Measurements from ENCODE around the gene DNAJC13.

The DNAJC13 gene

GRCh38 chr3:132444383-132444782 is 27.1 kb downstream of the DNAJC13 start:
- ATAC-seq, result no peak
- no peak for TF ChIP-seq PPARA (CRISPR knock-in tag; IDR thresholded peaks at IDR 0.05; ENCODE audit: borderline replicate concordance)
- TF ChIP-seq CSRNP3 (CRISPR knock-in tag; IDR thresholded peaks at IDR 0.05), result no peak
- no peak for TF ChIP-seq ISL1 (CRISPR knock-in tag; IDR thresholded peaks at IDR 0.05)
- TF ChIP-seq BACH2 (CRISPR knock-in tag; IDR thresholded peaks at IDR 0.05; ENCODE audit: borderline replicate concordance), result no peak
- no peak for TF ChIP-seq CREB5 (CRISPR knock-in tag; IDR thresholded peaks at IDR 0.05; ENCODE audit: low read depth)
- TF ChIP-seq OSR1 (CRISPR knock-in tag; IDR thresholded peaks at IDR 0.05), result no peak
- no peak for TF ChIP-seq ZFP3 (CRISPR knock-in tag; IDR thresholded peaks at IDR 0.05)
- TF ChIP-seq ARNTL (CRISPR knock-in tag; IDR thresholded peaks at IDR 0.05; ENCODE audit: borderline replicate concordance, low read depth), result no peak

DNA sequence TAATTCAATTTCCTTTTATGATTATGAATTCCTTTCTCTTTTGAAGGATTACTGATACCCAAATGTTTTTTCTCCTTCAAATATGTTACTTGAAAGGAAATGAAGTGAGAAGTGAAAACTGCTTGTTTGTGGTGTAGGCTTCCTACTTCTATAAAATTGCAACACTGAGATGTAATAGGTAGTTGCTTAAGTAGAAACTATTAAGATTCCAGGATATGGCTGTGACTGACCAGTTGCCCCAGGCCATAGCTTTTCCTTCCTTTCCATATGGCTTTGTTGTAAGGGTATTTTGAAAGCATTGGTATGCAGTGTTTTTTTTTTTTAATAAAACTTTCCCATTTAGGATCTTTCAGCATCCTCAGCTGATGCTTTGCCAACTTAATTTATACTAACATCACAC is 28.5 kb downstream of the DNAJC13 start:
- ATAC-seq, result no peak
- TF ChIP-seq TOX (CRISPR knock-in tag; IDR thresholded peaks at IDR 0.05; ENCODE audit: borderline replicate concordance), result no peak
- no peak for TF ChIP-seq ZC3H10 (CRISPR knock-in tag; IDR thresholded peaks at IDR 0.05)
- peak; percentile 43; the same call in 1 of the 2 replicates for TF ChIP-seq ISL1 (CRISPR knock-in tag; IDR thresholded peaks at IDR 0.05)
- no peak for TF ChIP-seq BACH2 (CRISPR knock-in tag; IDR thresholded peaks at IDR 0.05; ENCODE audit: borderline replicate concordance)

GRCh38 chr3:132448216-132448961 is 31.1 kb downstream of the DNAJC13 start:
- TF ChIP-seq BACH2 (CRISPR knock-in tag; IDR thresholded peaks at IDR 0.05; ENCODE audit: borderline replicate concordance) (no peak), ISL1 (CRISPR knock-in tag; IDR thresholded peaks at IDR 0.05) (peak; percentile 39; the same call in 1 of the 2 replicates)
- TF ChIP-seq, protein P1, sequence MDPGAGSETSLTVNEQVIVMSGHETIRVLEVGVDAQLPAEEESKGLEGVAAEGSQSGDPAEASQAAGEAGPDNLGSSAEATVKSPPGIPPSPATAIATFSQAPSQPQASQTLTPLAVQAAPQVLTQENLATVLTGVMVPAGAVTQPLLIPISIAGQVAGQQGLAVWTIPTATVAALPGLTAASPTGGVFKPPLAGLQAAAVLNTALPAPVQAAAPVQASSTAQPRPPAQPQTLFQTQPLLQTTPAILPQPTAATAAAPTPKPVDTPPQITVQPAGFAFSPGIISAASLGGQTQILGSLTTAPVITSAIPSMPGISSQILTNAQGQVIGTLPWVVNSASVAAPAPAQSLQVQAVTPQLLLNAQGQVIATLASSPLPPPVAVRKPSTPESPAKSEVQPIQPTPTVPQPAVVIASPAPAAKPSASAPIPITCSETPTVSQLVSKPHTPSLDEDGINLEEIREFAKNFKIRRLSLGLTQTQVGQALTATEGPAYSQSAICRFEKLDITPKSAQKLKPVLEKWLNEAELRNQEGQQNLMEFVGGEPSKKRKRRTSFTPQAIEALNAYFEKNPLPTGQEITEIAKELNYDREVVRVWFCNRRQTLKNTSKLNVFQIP (CRISPR knock-in tag; IDR thresholded peaks at IDR 0.05; ENCODE audit: borderline replicate concordance, low read depth), result 0 out of 2 replicates have a peak, but pooled peaks have one; percentile 11
- peak; percentile 96 for ATAC-seq

DNA sequence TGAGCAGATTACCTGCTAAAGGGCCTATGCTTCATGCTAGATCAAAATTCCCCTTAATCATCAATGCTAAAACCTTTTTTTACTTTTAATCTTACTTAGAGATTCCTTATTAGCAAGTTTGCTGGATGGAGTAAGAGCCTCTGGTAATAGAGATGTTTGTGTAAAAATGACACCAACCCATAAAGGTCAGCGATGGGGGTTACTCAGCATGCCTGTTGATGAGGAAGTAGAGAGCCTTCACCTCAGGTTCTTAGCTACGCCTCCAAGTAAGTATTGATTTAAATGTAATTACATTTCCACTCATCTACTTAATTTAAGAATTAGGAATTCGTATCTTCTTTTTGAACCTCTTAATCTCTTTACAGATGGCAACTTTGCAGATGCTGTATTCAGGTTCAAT is 38.8 kb downstream of the DNAJC13 start:
- ATAC-seq, result no peak
- TF ChIP-seq CSDC2 (CRISPR knock-in tag; IDR thresholded peaks at IDR 0.05) (no peak), RARB (CRISPR knock-in tag; IDR thresholded peaks at IDR 0.05) (no peak), ZNF565 (CRISPR knock-in tag; conservative IDR thresholded peaks at IDR 0.05; ENCODE audit: low read depth) (no peak), ARNTL (CRISPR knock-in tag; IDR thresholded peaks at IDR 0.05; ENCODE audit: borderline replicate concordance, low read depth) (no peak), CREB5 (CRISPR knock-in tag; IDR thresholded peaks at IDR 0.05; ENCODE audit: low read depth) (no peak), ZNF70 (CRISPR knock-in tag; IDR thresholded peaks at IDR 0.05) (no peak), SNAI2 (CRISPR knock-in tag; IDR thresholded peaks at IDR 0.05) (no peak)

- ATAC-seq, result no peak
- no peak for TF ChIP-seq CSDC2 (CRISPR knock-in tag; IDR thresholded peaks at IDR 0.05)
- TF ChIP-seq ZC3H10 (CRISPR knock-in tag; IDR thresholded peaks at IDR 0.05), result no peak
- no peak for TF ChIP-seq RARB (CRISPR knock-in tag; IDR thresholded peaks at IDR 0.05)
- no peak for TF ChIP-seq TCF4 (CRISPR knock-in tag; IDR thresholded peaks at IDR 0.05; ENCODE audit: borderline replicate concordance)
- no peak for TF ChIP-seq ZFP30 (CRISPR knock-in tag; IDR thresholded peaks at IDR 0.05)
- TF ChIP-seq TOX (CRISPR knock-in tag; IDR thresholded peaks at IDR 0.05; ENCODE audit: borderline replicate concordance), result no peak
- TF ChIP-seq ESRRG (CRISPR knock-in tag; IDR thresholded peaks at IDR 0.05), result no peak
- no peak for TF ChIP-seq ZNF565 (CRISPR knock-in tag; conservative IDR thresholded peaks at IDR 0.05; ENCODE audit: low read depth)
- TF ChIP-seq ISL1 (CRISPR knock-in tag; IDR thresholded peaks at IDR 0.05), result no peak
- TF ChIP-seq PPARA (CRISPR knock-in tag; IDR thresholded peaks at IDR 0.05; ENCODE audit: borderline replicate concordance), result no peak
- TF ChIP-seq, protein P2, sequence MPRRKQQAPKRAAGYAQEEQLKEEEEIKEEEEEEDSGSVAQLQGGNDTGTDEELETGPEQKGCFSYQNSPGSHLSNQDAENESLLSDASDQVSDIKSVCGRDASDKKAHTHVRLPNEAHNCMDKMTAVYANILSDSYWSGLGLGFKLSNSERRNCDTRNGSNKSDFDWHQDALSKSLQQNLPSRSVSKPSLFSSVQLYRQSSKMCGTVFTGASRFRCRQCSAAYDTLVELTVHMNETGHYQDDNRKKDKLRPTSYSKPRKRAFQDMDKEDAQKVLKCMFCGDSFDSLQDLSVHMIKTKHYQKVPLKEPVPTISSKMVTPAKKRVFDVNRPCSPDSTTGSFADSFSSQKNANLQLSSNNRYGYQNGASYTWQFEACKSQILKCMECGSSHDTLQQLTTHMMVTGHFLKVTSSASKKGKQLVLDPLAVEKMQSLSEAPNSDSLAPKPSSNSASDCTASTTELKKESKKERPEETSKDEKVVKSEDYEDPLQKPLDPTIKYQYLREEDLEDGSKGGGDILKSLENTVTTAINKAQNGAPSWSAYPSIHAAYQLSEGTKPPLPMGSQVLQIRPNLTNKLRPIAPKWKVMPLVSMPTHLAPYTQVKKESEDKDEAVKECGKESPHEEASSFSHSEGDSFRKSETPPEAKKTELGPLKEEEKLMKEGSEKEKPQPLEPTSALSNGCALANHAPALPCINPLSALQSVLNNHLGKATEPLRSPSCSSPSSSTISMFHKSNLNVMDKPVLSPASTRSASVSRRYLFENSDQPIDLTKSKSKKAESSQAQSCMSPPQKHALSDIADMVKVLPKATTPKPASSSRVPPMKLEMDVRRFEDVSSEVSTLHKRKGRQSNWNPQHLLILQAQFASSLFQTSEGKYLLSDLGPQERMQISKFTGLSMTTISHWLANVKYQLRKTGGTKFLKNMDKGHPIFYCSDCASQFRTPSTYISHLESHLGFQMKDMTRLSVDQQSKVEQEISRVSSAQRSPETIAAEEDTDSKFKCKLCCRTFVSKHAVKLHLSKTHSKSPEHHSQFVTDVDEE (CRISPR knock-in tag; IDR thresholded peaks at IDR 0.05), result no peak
- TF ChIP-seq ZFP3 (CRISPR knock-in tag; IDR thresholded peaks at IDR 0.05), result no peak
- no peak for TF ChIP-seq GLIS3 (CRISPR knock-in tag; IDR thresholded peaks at IDR 0.05)
- TF ChIP-seq BACH2 (CRISPR knock-in tag; IDR thresholded peaks at IDR 0.05; ENCODE audit: borderline replicate concordance), result no peak
- no peak for TF ChIP-seq ZNF8 (CRISPR knock-in tag; IDR thresholded peaks at IDR 0.05)
- TF ChIP-seq, protein P1 (CRISPR knock-in tag; IDR thresholded peaks at IDR 0.05; ENCODE audit: borderline replicate concordance, low read depth), result no peak
- no peak for TF ChIP-seq ARNTL (CRISPR knock-in tag; IDR thresholded peaks at IDR 0.05; ENCODE audit: borderline replicate concordance, low read depth)
Observed at GRCh38 chr3:132456571-132456970, 39.3 kb downstream of the DNAJC13 start.
